ENCODE measurements around the gene RPL37A. TPM values are rescaled to one million over a fixed set of nuclear protein-coding genes. Genes with fewer than 3 reads are reported as not detected.

The RPL37A gene
- total RNA-seq, 2 donors from 2014 or later = 1,435 to 1,814 TPM

DNA sequence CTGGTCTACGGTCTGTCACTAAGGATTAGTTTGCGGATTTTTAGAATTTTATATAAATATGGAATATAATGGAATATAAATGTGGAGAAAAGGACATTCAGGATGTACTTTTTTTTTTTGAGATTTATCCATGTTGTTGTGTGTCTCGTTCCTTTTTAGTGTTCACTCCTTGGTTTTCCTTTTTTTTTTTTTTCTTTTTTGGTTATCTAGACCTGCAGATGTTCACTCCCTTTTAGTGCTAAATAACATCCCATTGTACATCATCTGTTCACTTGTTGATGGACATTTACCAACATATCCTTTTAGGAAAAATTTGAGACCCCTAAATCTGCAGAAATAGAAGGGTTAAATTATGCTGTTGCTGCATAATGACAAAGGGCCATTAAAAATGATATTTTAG lies 25.5 kb upstream of the RPL37A start:
- 97% methylated on average over 3 of the region's 3 CpGs for WGBS
- Histone ChIP-seq H3K4me3 (no peak overlapping the region), H3K27me3 (replicated peaks; ENCODE audit: insufficient read depth) (no peaks in the 10 kb centered on the region), H3K36me3 (no peaks in the 10 kb centered on the region), H3K9me3 (no peaks in the 10 kb centered on the region), H3K27ac (no peak overlapping the region), H3K4me1 (replicated peaks) (no peaks in the 10 kb centered on the region)
- no peak for TF ChIP-seq POLR2AphosphoS5 (IDR thresholded peaks at IDR 0.05)
- TF ChIP-seq POLR2A (IDR thresholded peaks at IDR 0.05) = no peak
- TF ChIP-seq, protein P1, sequence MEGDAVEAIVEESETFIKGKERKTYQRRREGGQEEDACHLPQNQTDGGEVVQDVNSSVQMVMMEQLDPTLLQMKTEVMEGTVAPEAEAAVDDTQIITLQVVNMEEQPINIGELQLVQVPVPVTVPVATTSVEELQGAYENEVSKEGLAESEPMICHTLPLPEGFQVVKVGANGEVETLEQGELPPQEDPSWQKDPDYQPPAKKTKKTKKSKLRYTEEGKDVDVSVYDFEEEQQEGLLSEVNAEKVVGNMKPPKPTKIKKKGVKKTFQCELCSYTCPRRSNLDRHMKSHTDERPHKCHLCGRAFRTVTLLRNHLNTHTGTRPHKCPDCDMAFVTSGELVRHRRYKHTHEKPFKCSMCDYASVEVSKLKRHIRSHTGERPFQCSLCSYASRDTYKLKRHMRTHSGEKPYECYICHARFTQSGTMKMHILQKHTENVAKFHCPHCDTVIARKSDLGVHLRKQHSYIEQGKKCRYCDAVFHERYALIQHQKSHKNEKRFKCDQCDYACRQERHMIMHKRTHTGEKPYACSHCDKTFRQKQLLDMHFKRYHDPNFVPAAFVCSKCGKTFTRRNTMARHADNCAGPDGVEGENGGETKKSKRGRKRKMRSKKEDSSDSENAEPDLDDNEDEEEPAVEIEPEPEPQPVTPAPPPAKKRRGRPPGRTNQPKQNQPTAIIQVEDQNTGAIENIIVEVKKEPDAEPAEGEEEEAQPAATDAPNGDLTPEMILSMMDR (IDR thresholded peaks at IDR 0.05) = no peak
- DNase-seq (ENCODE audit: low spot score) = no peak
- intact Hi-C loops (cut with DNase I) = no loop called here

DNA sequence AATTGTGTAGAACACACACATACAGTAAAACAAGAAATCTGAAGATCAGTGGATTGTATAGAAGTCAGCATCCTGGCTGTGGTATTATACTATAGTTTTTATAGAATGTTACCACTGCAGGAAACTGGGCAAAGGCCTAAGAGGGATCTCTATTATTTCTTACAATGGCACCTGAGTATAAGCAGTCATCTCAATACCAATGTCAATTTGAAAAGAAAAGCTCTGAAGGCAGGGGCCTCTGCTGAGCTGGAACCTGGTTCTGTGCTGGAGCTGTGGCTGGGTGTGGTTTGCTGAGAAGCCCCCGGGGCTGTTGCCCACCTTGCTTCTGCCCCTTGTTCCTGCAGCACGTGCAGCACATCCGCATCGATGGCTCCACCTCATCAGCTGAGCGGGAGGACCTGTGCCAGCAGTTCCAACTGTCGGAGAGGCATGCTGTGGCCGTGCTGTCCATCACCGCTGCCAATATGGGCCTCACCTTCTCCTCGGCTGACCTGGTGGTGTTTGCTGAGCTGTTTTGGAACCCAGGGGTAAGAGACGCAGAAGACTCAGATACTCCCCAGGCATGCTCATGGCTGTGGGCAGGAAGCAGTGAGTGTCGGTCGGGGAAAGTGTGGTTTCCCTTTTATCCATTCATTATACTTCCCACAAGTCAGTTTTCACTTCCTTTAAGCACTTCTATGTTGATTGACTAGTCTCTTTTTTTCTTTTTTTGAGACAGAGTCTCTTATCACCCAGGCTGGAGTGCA lies 23.5 kb upstream of the RPL37A start:
- Histone ChIP-seq H3K27me3 (replicated peaks; ENCODE audit: insufficient read depth) (no peaks in the 10 kb centered on the region), H3K4me3 (no peak overlapping the region), H3K27ac (no peak overlapping the region), H3K9me3 (no peaks in the 10 kb centered on the region), H3K4me1 (replicated peaks) (no peaks in the 10 kb centered on the region), H3K36me3 (peaks cover 0 to 10% of the 10 kb centered on the region in 2 donors)
- WGBS = 94% methylated on average over 12 of the region's 12 CpGs
- intact Hi-C loops (cut with DNase I) = no loop called here
- no peak for DNase-seq (ENCODE audit: low spot score)
- TF ChIP-seq, protein P1 (IDR thresholded peaks at IDR 0.05) = no peak
- TF ChIP-seq POLR2AphosphoS5 (IDR thresholded peaks at IDR 0.05) (no peak), POLR2A (IDR thresholded peaks at IDR 0.05) (no peak)

DNA sequence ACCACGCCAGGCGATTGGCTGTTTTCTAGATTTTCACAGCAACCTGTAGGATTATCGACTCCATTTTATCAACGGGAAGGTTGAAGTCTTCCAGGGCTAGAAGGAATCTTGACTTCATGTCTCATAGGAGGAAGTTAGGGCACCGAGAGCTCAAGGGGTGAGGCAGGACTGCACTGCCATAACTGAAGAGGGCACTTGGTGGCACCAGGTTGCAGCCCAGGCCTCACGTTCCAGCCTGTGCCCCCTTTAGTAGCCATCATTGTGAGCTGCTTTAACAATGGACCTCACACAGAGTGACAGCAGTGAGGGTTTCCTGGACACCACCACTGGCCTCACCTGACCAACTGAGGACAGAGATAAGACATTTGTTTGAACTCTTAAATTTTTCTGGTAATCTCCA lies 22.9 kb upstream of the RPL37A start:
- H3K36me3 ChIP-seq = peaks cover 0 to 10% of the 10 kb centered on the region in 2 donors

DNA sequence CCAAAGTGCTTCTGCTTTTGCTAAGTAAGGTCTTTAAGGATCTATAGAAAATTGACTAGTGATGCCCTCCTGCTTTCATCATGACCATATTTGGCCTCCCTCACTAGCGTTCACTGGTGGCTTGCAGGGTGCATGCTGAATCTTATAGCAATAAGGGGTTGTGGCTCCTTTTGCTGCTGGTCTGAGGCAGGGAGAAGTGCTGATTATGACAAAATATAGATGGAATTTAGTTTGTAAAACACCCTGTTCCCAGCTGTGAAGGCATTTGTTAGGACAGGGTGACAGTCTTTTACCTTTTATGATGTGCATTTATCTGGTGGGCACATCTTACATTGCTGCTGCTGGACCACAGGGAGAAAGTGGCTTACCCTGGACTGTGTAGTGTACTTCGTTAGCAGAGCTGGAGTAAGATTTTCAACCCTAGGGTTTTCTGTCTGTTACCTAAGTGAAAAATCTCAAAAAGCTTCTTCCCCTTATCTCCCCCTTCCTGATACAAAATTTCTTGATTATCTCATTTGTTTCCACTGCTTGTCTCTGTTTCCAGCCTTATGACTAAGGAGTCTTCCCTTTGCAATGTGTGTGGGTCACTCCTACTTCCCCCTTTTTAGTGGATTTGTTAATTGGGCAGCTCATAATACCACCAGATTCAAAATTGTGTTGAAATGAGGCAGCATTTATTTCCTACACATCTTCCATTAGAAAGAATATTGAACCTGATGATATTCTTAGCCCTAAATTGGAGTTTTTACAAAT lies 21.2 kb upstream of the RPL37A start:
- 59% methylated on average over 2 of the region's 2 CpGs for WGBS
- no peak overlapping the region for H3K27ac ChIP-seq
- no peaks in the 10 kb centered on the region for H3K4me1 ChIP-seq (replicated peaks)
- H3K36me3 ChIP-seq = peaks cover 0 to 10% of the 10 kb centered on the region in 2 donors
- no peak for DNase-seq (ENCODE audit: low spot score)
- no peaks in the 10 kb centered on the region for H3K9me3 ChIP-seq
- no peaks in the 10 kb centered on the region for H3K27me3 ChIP-seq (replicated peaks; ENCODE audit: insufficient read depth)
- intact Hi-C loops (cut with DNase I) = no loop called here
- TF ChIP-seq, protein P1 (IDR thresholded peaks at IDR 0.05) = no peak
- TF ChIP-seq POLR2A (IDR thresholded peaks at IDR 0.05) = no peak
- no peak for TF ChIP-seq POLR2AphosphoS5 (IDR thresholded peaks at IDR 0.05)
- no peak overlapping the region for H3K4me3 ChIP-seq

More for the DNA sequence above, 22.9 kb upstream of the RPL37A start:
- intact Hi-C loops (cut with DNase I) = no loop called here
- TF ChIP-seq, protein P1 (IDR thresholded peaks at IDR 0.05) = no peak
- TF ChIP-seq POLR2A (IDR thresholded peaks at IDR 0.05) = no peak
- TF ChIP-seq POLR2AphosphoS5 (IDR thresholded peaks at IDR 0.05) = no peak
- H3K9me3 ChIP-seq = no peaks in the 10 kb centered on the region
- 98% methylated on average over 6 of the region's 6 CpGs for WGBS
- no peak overlapping the region for H3K27ac ChIP-seq
- DNase-seq (ENCODE audit: low spot score) = no peak
- no peaks in the 10 kb centered on the region for H3K27me3 ChIP-seq (replicated peaks; ENCODE audit: insufficient read depth)
- no peak overlapping the region for H3K4me3 ChIP-seq
- no peaks in the 10 kb centered on the region for H3K4me1 ChIP-seq (replicated peaks)
